ENCODE measurements around the gene GHRL.

DNA sequence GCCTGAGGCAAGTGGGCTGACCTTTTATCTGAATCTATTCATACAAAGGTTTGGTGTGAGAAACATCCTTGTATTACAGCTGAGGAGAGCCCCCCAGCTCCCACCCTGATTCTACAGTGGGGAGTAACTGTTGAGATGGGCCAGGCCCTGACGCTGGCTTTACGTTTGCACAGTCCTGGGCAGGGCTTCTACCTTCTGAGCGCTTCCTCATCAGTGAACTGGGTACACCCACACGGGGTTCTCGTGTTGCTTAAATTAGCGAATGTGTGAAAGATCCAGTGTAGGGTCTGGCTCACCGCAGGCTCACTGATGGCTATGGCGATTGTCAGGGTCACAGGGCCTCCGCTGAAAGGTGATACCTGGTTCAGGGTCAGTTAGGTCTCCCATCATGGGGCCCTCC lies 7.3 kb upstream of the GHRL start:
- TF ChIP-seq POLR2A (IDR thresholded peaks at IDR 0.05) = no peak
- no peak for TF ChIP-seq EP300 (IDR thresholded peaks at IDR 0.05; ENCODE audit: low read depth)
